ENCODE data around the gene SERPINF2. TPM values are rescaled to one million over a fixed set of nuclear protein-coding genes. Genes with fewer than 3 reads are reported as not detected.

Gene SERPINF2
- total RNA-seq, 1 experiment from 2014 or later, result 59.9 TPM

DNA sequence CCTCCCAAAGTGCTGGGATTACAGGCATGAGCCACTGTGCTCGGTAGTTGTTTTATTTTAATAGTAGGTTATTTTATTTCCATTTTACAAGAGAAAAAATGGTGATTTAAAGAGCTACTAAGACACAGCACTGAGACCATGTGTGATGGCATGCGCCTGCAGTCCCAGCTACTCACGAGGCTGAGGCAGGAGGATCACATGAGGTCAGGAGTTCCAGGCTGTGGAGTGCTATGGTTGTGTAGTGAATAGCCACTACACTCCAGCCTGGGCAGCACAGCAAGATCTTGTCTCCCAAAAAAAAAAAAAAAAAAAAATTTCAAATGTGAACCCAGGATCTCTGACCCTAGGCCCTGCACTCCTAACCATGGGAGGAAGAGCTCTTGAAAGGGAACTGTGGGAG is 22.9 kb downstream of the SERPINF2 start:
- Mint-ChIP-seq H3K36me3 (ENCODE audit: insufficient read depth, unreplicated experiment) (peaks cover 19% of the 10 kb centered on the region), H3K27me3 (ENCODE audit: insufficient read depth, unreplicated experiment) (no peaks in the 10 kb centered on the region), H3K4me1 (ENCODE audit: low read depth, unreplicated experiment) (peaks cover 20% of the 10 kb centered on the region), H3K4me3 (ENCODE audit: unreplicated experiment) (no peak overlapping the region), H3K27ac (ENCODE audit: unreplicated experiment) (no peak overlapping the region), H3K9me3 (ENCODE audit: unreplicated experiment) (no peaks in the 10 kb centered on the region)
- H3K9me3 ChIP-seq, result no peaks in the 10 kb centered on the region
- no peaks in the 10 kb centered on the region for H3K27me3 ChIP-seq (replicated peaks; ENCODE audit: control insufficient read depth, insufficient read depth, low read length)
- no TSS peak for BruUV-seq (replicated peaks)
- no peak for DNase-seq
- ChIA-PET CTCF (interaction anchor here (0.6 to 0.8 kb wide), 2 partner anchors 18 to 55 kb away, joined by 3 to 4 read pairs; partner anchors contain the start of gene TLCD2), POLR2A (interaction anchor here (0.6 to 1.6 kb wide), 2 partner anchors 49 to 289 kb away, joined by 3 to 12 read pairs; no protein-coding TSS in a partner anchor)
- peaks cover 39% of the 10 kb centered on the region for H3K4me1 ChIP-seq
- intact Hi-C loops (cut with micrococcal nuclease; ENCODE audit: unreplicated experiment), result no loop called here
- no peak overlapping the region for H3K4me3 ChIP-seq (ENCODE audit: low read depth, low read length)
- TF ChIP-seq, protein P1, sequence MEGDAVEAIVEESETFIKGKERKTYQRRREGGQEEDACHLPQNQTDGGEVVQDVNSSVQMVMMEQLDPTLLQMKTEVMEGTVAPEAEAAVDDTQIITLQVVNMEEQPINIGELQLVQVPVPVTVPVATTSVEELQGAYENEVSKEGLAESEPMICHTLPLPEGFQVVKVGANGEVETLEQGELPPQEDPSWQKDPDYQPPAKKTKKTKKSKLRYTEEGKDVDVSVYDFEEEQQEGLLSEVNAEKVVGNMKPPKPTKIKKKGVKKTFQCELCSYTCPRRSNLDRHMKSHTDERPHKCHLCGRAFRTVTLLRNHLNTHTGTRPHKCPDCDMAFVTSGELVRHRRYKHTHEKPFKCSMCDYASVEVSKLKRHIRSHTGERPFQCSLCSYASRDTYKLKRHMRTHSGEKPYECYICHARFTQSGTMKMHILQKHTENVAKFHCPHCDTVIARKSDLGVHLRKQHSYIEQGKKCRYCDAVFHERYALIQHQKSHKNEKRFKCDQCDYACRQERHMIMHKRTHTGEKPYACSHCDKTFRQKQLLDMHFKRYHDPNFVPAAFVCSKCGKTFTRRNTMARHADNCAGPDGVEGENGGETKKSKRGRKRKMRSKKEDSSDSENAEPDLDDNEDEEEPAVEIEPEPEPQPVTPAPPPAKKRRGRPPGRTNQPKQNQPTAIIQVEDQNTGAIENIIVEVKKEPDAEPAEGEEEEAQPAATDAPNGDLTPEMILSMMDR (IDR thresholded peaks at IDR 0.05; ENCODE audit: insufficient read depth in 1 of 2, low read depth in 1 of 2, low read length in 1 of 2, severe bottlenecking in 1 of 2, unreplicated experiment in 1 of 2), result no peak
- no peaks in the 10 kb centered on the region for H3K36me3 ChIP-seq (ENCODE audit: control insufficient read depth, insufficient read depth, low read length)

DNA sequence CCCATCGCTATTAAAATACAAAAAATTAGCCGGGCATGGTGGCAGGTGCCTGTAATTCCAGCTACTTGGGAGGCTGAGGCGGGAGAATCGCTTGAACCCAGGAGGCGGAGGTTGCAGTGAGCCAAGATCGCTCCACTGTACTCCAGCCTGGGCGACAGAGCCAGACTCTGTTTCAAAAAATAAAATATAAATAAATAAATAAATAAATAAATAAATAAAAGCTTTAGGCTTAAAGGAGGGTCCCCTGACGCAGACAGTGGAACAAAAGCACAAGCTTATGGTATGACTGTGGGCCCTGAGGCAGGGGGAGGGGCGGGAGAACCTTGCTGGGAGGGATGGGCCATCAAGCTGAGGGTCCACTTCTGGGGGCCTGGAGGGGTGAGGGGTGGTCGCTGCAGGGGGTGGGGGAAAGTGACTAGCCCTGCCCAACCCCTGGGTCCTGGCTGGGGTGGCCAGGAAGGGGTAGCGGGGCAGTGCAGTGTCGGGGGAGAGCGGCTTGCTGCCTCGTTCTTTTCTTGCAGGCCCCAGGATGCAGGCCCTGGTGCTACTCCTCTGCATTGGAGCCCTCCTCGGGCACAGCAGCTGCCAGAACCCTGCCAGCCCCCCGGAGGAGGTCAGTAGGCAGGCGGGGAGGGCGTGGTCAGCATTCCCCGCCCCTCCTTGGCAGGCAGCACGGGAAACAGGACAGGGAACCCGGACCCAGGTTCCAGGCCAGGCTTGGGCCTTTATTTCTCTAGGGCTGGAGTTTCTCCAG is 23.9 kb downstream of the SERPINF2 start:
- H3K4me1 ChIP-seq, result peaks cover 47% of the 10 kb centered on the region
- H3K4me3 Mint-ChIP-seq (ENCODE audit: unreplicated experiment), result no peak overlapping the region
- H3K9me3 ChIP-seq, result no peaks in the 10 kb centered on the region
- intact Hi-C loops (cut with micrococcal nuclease; ENCODE audit: unreplicated experiment), result no loop called here
- ChIA-PET POLR2A (interaction anchor here (0.6 to 1.6 kb wide), 2 partner anchors 50 to 288 kb away, joined by 3 to 12 read pairs; no protein-coding TSS in a partner anchor), CTCF (interaction anchor here (0.6 to 0.8 kb wide), 3 partner anchors 17 to 56 kb away, joined by 3 to 5 read pairs (median 4); partner anchors contain the start of gene TLCD2)
- no peaks in the 10 kb centered on the region for H3K36me3 ChIP-seq (ENCODE audit: control insufficient read depth, insufficient read depth, low read length)
- H3K27ac Mint-ChIP-seq (ENCODE audit: unreplicated experiment), result no peak overlapping the region
- H3K4me1 Mint-ChIP-seq (ENCODE audit: low read depth, unreplicated experiment), result peaks cover 23% of the 10 kb centered on the region
- no TSS peak for BruUV-seq (replicated peaks)
- TF ChIP-seq, protein P1 (IDR thresholded peaks at IDR 0.05; ENCODE audit: insufficient read depth in 1 of 2, low read depth in 1 of 2, low read length in 1 of 2, severe bottlenecking in 1 of 2, unreplicated experiment in 1 of 2), result no peak
- H3K36me3 Mint-ChIP-seq (ENCODE audit: insufficient read depth, unreplicated experiment), result peaks cover 26% of the 10 kb centered on the region
- H3K9me3 Mint-ChIP-seq (ENCODE audit: unreplicated experiment), result no peaks in the 10 kb centered on the region
- no peaks in the 10 kb centered on the region for H3K27me3 Mint-ChIP-seq (ENCODE audit: insufficient read depth, unreplicated experiment)
- no peak for DNase-seq
- no peaks in the 10 kb centered on the region for H3K27me3 ChIP-seq (replicated peaks; ENCODE audit: control insufficient read depth, insufficient read depth, low read length)
- no peak overlapping the region for H3K4me3 ChIP-seq (ENCODE audit: low read depth, low read length)

DNA sequence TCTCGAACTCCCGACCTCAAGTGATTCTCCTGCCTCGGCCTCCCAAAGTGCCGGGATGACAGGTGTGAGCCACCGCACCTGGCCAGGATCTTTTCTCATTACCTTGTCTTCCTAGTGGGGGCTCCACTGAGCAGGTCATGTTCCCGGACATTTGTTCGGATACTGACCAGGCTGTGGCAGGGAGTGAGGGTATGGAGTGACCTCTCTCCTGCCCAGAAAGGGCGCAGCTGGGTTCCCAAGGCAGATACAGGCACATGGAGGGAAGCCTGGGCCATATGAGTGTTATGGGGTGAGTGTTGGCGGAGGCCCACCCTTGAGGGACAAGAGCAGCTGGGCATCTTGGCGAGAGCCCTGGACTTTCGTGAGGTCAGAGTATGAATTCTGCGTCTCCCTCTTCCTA is 24.7 kb downstream of the SERPINF2 start:
- Mint-ChIP-seq H3K27ac (ENCODE audit: unreplicated experiment) (peak overlapping the region; percentile 71), H3K36me3 (ENCODE audit: insufficient read depth, unreplicated experiment) (peaks cover 28% of the 10 kb centered on the region), H3K27me3 (ENCODE audit: insufficient read depth, unreplicated experiment) (no peaks in the 10 kb centered on the region), H3K4me1 (ENCODE audit: low read depth, unreplicated experiment) (peaks cover 15% of the 10 kb centered on the region), H3K9me3 (ENCODE audit: unreplicated experiment) (no peaks in the 10 kb centered on the region), H3K4me3 (ENCODE audit: unreplicated experiment) (no peak overlapping the region)
- no TSS peak for BruUV-seq (replicated peaks)
- TF ChIP-seq, protein P1 (IDR thresholded peaks at IDR 0.05; ENCODE audit: insufficient read depth in 1 of 2, low read depth in 1 of 2, low read length in 1 of 2, severe bottlenecking in 1 of 2, unreplicated experiment in 1 of 2), result no peak
- POLR2A ChIA-PET, result no interaction called here
- Histone ChIP-seq H3K27me3 (replicated peaks; ENCODE audit: control insufficient read depth, insufficient read depth, low read length) (no peaks in the 10 kb centered on the region), H3K9me3 (no peaks in the 10 kb centered on the region), H3K4me3 (ENCODE audit: low read depth, low read length) (no peak overlapping the region), H3K36me3 (ENCODE audit: control insufficient read depth, insufficient read depth, low read length) (no peaks in the 10 kb centered on the region), H3K4me1 (peaks cover 41% of the 10 kb centered on the region)
- CTCF ChIA-PET, result no interaction called here
- intact Hi-C loops (cut with micrococcal nuclease; ENCODE audit: unreplicated experiment), result no loop called here
- no peak for DNase-seq
